Erythroblast (primary cell): Measurements from ENCODE around the gene KCTD7.
"Not testable (repeated sequence)": the region's sequence is repeated elsewhere in the genome, so short reads cannot be mapped to it uniquely, and the experiment has no call there.

Experiments used
- DNase-seq, 2 experiments: peaks; one replicate each; lab custom pipeline; 2025; lab: John Stamatoyannopoulos, UW
- GATA1 ChIP-seq: IDR thresholded peaks from 2 replicates; pipeline ENCODE4 v1.6.1; 2011; ENCODE audit warnings: low read depth, mild to moderate bottlenecking, control low read depth, low read length, moderate library complexity
- POLR2A ChIP-seq: IDR thresholded peaks from 2 replicates; pipeline ENCODE4 v1.6.1; 2011; ENCODE audit warnings: mild to moderate bottlenecking, low read length

KCTD7 gene

GRCh38 chr7:66628361-66629221 lies at the start of gene KCTD7:
KCTD7 (plus strand) TSS chr7:66628881; CDS start chr7:66629065, 184 bp downstream.
- peak; percentile 98 to 99 for DNase-seq
- no peak for TF ChIP-seq GATA1
- peak; percentile 95 for TF ChIP-seq POLR2A

GRCh38 chr7:66580380-66580779 lies 48.3 kb upstream of the KCTD7 start:
- DNase-seq: not testable (repeated sequence)

- DNase-seq: not testable (repeated sequence)
Measured at GRCh38 chr7:66582816-66583489, 45.7 kb upstream of the KCTD7 start.

- TF ChIP-seq GATA1 (no peak), POLR2A (no peak)
- no peak for DNase-seq
Measured at GRCh38 chr7:66583490-66584110, 45.1 kb upstream of the KCTD7 start.

- TF ChIP-seq POLR2A (no peak), GATA1 (no peak)
- DNase-seq: peak in 1 of 2 experiments; percentile 39
Measured at GRCh38 chr7:66586181-66586580, 42.5 kb upstream of the KCTD7 start.

GRCh38 chr7:66588226-66588625 lies 40.5 kb upstream of the KCTD7 start:
- DNase-seq: not testable (repeated sequence)

- not testable (repeated sequence) for DNase-seq
Measured at GRCh38 chr7:66588856-66589570, 39.7 kb upstream of the KCTD7 start.

- DNase-seq: peak in 1 of 2 experiments; percentile 23
Measured at GRCh38 chr7:66590302-66591057, 38.2 kb upstream of the KCTD7 start.

- DNase-seq: peak; percentile 47 to 63
Measured at GRCh38 chr7:66591058-66591798, 37.5 kb upstream of the KCTD7 start.

GRCh38 chr7:66591799-66592596 lies 36.7 kb upstream of the KCTD7 start:
- no peak for TF ChIP-seq GATA1
- peak; percentile 86 for TF ChIP-seq POLR2A
- peak; percentile 91 to 92 for DNase-seq

- not testable (repeated sequence) for DNase-seq
Measured at GRCh38 chr7:66592597-66593146, 36.0 kb upstream of the KCTD7 start.

- not testable (repeated sequence) for DNase-seq
Measured at GRCh38 chr7:66594082-66594481, 34.6 kb upstream of the KCTD7 start.

GRCh38 chr7:66597461-66597860 lies 31.2 kb upstream of the KCTD7 start:
- no peak for DNase-seq
- TF ChIP-seq GATA1 (no peak), POLR2A (no peak)
